GM18951 (cell line): Measurements from ENCODE around the gene PRDX3.

Experiments
- POLR2A ChIP-seq: IDR thresholded peaks from 4 replicates; pipeline ENCODE4 v1.6.1; 2011; ENCODE audit warnings: mild to moderate bottlenecking; ENCODE audit not compliant: insufficient read length, insufficient read depth; ENCODE audit errors: extremely low read depth
- in situ Hi-C: fragments of 300-500 bp; cut with MboI; formaldehyde crosslinking; loops from one replicate; pipeline ENCODE4 v1.12.0; 2022; ENCODE audit warnings: low sequenced_read_pairs, mixed read lengths, inconsistent platforms; ENCODE audit not compliant: unreplicated experiment

The PRDX3 gene

DNA sequence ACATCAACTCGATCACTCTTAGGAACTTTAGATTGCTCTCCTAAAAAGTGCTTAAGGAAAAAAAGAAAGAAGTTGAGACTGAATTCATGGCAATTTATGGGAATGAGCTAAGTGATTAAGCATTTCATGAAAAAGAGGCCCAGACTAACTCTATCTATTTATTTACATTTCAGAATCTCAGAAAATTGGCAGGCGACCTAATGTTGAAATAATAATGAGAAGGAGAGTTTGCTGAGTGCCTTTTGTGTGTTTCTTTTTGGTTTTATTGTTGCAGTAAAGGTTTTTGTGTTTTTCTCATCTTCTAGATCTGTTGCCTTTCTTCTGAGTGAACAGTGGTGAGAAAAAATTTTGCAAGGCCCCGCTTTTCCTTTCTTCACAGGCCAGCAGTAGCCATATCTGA is 32.6 kb upstream of the PRDX3 start:
- in situ Hi-C loops = loop anchor here (10.0 kb wide), 1 partner anchor 94 kb away; no protein-coding TSS in a partner anchor
- no peak for TF ChIP-seq POLR2A

GRCh38 chr10:119210633-119211032 is 32.0 kb upstream of the PRDX3 start:
- in situ Hi-C loops = loop anchor here (10.0 kb wide), 1 partner anchor 94 kb away; no protein-coding TSS in a partner anchor
- TF ChIP-seq POLR2A = no peak

- no peak for TF ChIP-seq POLR2A
- in situ Hi-C loops = loop anchor here (10.0 kb wide), 1 partner anchor 95 kb away; no protein-coding TSS in a partner anchor
Measured at GRCh38 chr10:119209736-119210355, 31.2 kb upstream of the PRDX3 start.

DNA sequence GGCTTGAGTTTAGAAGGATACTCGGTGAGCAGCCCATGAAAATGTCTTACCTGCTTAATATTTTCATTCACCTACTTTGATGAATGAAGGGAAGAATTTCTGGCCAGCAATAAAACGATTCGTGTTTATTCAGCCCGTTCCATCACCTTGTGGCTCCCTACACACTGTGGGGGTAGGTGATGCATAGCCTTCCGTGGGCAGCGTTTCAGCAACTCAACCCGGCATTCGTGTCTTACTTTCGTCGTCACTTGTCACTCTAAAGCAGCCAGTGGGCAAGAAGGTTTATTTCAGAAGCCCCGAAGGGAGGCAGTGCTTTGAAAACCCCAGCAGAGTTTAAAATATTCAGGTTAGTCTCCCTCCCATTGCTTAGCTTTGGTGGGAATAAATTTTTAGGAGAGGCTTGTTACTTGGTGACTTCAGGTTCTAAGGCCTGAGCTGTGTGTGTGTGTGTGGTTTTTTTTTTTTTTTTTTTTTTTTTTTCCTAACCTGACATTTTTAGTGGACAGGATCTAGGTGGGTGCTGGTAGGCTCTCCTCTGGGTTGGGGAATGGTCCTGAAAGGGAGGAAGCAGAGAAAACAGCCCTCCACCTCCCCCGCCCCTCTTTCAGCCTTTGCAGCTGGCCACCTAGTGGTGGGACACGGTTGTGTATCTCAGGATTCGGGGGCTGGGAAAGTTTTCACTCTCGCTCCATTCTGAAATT is 30.6 kb upstream of the PRDX3 start:
- no peak for TF ChIP-seq POLR2A
- in situ Hi-C loops = no loop called here

GRCh38 chr10:119208553-119208940 is 29.9 kb upstream of the PRDX3 start:
- no peak for TF ChIP-seq POLR2A
- in situ Hi-C loops = no loop called here

DNA sequence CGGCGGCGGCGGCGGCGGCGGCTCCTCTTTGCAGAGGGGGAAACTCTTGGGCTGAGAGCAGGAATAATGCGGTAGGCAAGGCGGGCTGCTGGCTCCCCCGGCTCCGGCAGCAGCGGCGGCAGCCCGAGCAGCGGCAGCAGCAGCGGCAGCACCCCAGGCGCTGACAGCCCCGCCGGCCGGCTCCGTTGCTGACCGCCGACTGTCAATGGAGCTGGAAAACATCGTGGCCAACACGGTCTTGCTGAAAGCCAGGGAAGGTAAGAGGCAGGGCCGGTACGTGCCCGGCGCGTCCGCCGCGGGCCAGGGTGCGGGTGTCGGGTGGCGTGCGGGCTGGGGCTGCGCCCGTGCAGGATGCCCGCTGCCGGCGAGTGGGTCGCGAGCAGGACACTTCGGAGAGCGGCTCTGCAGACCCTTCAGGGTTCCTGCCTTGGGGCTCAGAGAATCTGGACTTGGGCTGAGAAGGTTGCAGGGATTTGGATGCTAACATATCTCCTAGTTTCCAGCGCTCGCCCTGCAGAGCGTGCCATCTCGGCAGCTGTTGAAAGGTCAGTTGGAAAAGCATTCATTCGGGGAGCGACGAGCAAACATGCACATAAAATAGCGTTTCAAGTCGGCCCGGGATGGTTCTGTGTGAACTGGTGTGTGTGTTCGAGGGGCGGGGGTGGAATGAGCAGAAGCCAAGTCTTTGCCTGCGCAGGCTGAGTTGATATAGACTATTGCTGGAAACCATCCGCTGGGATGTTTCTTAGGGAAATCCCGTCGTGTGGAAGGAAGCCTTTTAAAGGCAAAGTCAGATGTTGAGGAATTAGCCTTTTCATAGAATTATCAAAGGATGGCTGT is 29.3 kb upstream of the PRDX3 start:
- in situ Hi-C loops = no loop called here
- TF ChIP-seq POLR2A = no peak

- TF ChIP-seq POLR2A = peak; percentile 63
- in situ Hi-C loops = no loop called here
Measured at GRCh38 chr10:119207366-119207666, 28.7 kb upstream of the PRDX3 start, which contains the start of gene GRK5. GRK5 (plus strand) TSS chr10:119207571; CDS start chr10:119207918, 347 bp downstream.

DNA sequence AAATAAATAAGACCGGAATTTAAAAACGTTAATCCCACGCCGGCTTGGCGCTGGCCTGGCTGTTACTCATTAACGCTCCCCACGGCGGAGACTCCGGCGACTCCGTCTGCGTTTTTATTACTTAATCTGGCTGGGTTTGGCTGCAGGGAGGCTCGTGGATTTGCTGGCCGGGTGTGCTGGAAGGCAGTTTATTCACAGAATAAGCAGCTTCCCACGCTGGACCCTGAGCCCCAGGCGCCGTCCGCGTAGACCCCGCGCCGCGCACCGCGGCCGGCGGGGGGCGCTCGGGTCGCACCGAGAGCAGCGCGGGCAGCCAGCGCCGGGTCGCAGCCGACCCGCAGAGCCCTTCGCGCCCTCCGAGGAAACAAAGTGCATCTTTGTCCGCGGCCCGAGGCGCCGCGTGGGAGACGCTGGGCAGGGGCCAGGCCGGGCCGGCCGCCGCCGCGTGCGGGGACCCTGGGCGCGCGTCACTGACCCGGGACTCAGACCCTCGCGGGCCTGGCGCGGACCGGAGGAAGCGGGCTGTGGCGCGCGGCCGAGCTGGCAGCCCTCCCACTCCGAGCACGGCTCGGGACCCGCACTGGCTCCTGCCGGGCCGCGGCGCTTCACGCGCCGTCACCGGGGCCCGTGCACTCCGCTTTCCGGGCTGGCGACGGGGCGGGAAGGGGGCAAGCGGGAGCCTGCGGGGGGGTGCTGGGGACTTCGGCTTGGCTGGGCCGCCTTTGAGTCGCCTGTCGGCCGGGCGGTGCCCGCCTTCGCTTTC is 28.2 kb upstream of the PRDX3 start:
- in situ Hi-C loops = no loop called here
- no peak for TF ChIP-seq POLR2A

DNA sequence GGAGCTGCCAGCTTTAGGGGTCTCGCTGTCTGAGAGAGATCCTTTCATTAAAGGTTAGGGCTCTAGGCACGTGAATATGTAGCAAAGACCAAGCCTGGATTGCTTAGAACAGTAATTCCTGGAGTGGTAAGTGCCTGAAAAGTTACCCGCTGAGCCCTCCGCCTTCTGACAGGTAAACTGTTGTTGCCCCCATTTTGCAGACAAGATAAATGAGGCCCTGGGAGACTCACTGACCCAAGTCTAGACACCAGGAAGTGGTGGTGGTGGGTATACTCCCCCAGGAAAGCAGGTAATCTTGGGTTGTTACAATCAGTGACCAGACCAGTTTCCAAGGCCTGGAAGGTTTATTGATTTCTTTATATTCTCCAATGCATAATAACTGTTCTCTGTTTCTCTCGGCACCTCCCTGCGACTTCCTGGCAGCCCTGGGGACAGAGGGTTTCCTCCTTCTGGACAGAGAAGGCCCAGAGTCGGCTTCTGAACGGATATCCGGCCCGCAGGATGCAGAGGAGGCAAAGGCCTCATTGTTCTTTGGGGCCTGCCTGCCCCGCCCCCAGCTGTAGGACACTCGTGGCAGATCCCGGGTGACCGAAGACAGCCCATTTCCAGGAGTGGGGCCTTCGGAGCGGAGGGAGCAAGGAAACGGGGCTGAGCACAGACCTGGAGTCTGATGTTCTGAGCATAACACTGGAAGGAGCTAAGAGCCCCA is 27.4 kb upstream of the PRDX3 start:
- peak; percentile 45 for TF ChIP-seq POLR2A
- in situ Hi-C loops = no loop called here

DNA sequence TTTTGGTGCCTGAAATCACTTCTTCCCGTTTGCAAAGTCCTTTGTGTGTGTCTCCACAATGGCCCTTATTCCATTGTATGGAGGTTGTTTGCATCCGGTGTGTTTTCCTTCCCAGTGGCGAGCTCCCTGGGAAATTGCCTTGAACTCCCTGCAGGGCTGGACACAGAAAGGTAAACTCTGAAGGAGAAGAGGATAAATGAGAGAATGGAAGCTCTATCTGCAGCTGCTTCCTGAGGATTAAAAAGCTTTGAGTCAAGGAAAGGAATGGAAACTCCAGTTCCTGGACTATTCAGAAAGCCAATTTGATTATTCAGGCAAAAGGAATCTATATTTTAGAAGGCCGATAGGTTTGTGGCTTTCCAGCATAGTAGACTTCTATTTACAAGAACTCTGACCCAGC is 24.4 kb upstream of the PRDX3 start:
- in situ Hi-C loops = no loop called here
- no peak for TF ChIP-seq POLR2A

GRCh38 chr10:119201233-119201632 is 22.6 kb upstream of the PRDX3 start:
- TF ChIP-seq POLR2A = no peak
- in situ Hi-C loops = no loop called here
